ENCODE measurements around the gene UNC13C.

Gene UNC13C

GRCh38 chr15:54575586-54575985 lies 597.3 kb downstream of the UNC13C start:
- no peak for DNase-seq

- no peak for DNase-seq
These were observed 598.2 kb downstream of the UNC13C start for GRCh38 chr15:54576298-54576935.

GRCh38 chr15:54577476-54578250 lies 599.4 kb downstream of the UNC13C start:
- DNase-seq = no peak

- DNase-seq = no peak
These were observed 601.6 kb downstream of the UNC13C start for GRCh38 chr15:54579855-54580254.

GRCh38 chr15:54580643-54581042 lies 602.4 kb downstream of the UNC13C start:
- no peak for DNase-seq

GRCh38 chr15:54582863-54583643 lies 604.8 kb downstream of the UNC13C start:
- DNase-seq = no peak

DNA sequence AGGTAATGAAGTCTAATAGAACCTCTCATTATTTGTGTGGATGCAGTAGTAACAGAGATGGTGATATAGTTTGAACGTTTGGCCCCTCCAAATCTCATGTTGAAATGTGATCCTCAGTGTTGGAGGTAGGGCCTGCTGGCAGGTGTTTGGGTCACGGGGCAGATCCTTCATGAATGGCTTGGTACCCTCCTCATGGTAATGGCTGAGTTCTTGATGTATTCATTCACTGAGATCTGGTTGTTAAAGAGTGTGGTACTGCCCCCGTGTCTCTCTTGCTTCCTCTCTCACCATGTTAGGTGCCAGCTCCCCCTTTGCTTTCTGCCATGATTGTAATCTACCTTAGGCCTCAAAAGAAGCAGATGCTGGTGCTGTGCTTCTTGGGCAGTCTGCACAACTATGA lies 606.8 kb downstream of the UNC13C start:
- no peak for DNase-seq

DNA sequence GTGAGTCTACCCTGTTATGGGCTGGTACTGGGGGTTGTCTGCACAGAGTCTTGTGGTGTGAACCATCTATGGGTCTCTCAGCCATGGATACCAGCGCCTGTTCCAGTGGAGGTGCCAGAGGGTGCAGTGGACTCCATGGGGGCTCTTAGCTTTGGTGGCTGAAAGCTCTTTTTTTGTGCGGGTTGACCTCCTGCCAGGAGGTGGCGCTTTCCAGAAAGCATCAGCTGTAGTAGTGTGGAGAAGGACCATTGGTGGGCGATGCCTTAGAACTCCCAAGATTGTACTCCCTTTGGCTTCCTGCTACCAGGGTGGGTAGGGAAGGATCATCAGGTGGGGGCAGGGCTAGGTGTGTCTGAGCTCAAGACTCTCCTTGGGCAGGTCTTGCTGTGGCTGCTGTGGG lies 615.9 kb downstream of the UNC13C start:
- no peak for DNase-seq

DNA sequence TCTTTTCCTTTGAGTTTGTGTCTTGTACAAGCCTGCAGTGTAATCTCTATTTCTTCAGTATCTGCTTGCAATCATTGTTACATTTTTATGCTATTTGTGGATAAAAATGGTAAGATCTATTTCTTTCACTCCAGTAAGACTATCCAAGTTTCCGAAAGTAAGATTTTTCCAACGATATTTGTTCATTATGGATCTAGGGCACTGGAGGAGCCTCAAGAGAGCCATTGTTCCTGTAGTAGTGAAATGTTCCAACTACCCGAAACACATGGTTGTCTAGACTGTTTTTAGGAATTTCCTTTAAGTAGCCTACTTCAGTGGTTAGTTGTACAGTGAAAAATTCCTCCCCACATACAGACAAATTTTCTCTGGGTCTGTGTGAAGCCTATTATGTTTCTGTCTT lies 621.1 kb downstream of the UNC13C start:
- no peak for DNase-seq

GRCh38 chr15:54605043-54605442 lies 626.8 kb downstream of the UNC13C start:
- DNase-seq = no peak

GRCh38 chr15:54605556-54605955 lies 627.3 kb downstream of the UNC13C start:
- no peak for DNase-seq

GRCh38 chr15:54608876-54609835 lies 630.9 kb downstream of the UNC13C start:
- no peak for DNase-seq

DNA sequence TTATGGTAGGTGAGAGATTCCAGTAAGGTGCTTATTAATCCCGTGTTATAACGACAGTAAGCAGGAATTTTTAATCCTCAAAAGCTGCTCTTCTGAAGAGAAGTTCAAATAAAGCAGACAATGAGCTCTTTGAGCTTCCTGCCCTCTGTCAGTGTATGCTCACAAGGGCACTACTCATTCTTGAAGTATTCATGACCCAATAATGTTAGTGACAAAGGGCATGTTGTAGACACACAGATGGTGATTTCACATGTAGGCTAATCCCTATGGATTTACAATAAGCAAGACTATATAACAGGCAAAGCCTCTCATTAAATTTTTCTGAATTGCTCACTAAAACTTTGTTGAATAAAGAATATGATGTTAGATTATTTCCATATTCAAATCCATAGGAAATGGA lies 639.9 kb downstream of the UNC13C start:
- DNase-seq = no peak

- no peak for DNase-seq
These were observed 640.9 kb downstream of the UNC13C start for GRCh38 chr15:54619180-54619579.

GRCh38 chr15:54620916-54621315 lies 642.7 kb downstream of the UNC13C start:
- DNase-seq = no peak

DNA sequence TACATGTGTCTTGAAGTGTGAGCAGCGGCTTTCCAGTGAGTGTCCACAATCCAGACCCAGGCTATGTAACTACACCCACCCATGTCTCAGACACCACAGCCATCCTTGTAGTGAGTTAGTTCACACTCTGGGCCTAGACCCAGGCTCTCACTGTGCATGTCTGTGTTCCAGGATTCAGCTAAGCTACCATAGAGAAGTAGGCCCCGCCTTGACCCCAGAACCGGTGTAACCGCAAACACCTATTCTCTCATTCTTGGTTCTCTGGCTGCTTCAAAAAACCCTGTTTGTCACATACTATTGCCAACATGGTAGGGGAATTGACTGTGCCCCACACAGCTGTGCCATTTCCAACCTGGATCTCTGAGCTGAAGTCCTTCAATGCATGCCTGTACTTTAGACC lies 657.9 kb downstream of the UNC13C start:
- DNase-seq = no peak

GRCh38 chr15:54638666-54639065 lies 660.4 kb downstream of the UNC13C start:
- DNase-seq = no peak

- no peak for DNase-seq
These were observed 662.6 kb downstream of the UNC13C start for GRCh38 chr15:54640873-54641272.

GRCh38 chr15:54644796-54645195 lies 666.6 kb downstream of the UNC13C start:
- DNase-seq = no peak

DNA sequence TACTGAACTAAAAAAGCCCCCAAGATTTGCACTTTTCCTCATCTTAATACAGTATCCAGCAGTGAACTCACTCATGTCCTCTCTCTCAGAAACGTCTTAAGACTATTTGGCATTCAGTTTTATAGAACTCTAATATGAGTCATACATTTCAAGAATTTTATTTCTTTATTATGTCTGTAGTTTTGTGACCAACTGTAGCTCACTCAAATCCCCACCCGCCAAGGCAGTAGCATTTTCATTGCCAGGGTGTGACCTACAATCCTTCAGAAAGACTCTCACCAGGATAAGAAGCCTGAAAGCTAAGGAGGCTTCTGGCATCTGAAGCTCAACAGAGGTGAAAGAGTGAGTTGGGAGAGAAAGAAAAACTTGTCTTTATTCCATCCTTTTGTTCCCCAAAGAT lies 681.4 kb downstream of the UNC13C start:
- DNase-seq = no peak

DNA sequence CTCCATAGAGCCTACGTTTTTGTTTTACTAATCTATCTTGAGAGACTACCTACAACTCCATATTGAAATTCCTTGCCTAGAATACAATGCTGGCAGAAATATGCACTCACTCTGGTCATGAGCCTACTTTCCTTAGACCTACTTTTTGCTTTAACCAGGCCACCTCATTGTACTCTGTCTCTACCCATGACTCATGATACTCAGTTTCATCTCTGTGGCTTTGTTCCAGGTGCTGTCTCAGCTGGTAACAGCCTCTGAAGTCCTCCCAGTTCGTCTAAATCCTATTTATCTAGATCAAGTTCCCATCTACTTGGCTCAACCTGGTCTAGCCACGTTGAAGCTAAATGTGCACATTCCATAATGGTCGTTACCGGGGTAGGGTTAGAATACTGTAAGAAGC lies 682.1 kb downstream of the UNC13C start:
- no peak for DNase-seq

DNA sequence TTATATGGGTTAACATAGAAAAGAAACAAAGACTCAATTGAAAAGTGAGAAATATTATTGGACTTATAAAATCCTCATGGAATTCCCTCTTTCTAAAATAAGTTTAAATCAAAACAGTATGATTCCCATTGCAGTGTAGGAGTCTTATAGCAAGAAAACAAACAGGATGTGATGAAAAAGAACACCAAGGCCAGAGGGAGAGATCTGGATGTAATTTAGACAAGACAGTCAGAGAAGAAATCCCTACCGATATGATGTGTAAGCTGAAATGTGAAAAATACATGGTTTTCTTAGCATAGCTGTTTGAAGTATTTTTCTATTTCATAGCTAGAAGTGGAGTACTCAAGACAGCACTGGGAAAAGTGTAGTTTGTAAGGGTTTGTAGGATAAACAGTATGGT lies 697.0 kb downstream of the UNC13C start:
- no peak for DNase-seq

DNA sequence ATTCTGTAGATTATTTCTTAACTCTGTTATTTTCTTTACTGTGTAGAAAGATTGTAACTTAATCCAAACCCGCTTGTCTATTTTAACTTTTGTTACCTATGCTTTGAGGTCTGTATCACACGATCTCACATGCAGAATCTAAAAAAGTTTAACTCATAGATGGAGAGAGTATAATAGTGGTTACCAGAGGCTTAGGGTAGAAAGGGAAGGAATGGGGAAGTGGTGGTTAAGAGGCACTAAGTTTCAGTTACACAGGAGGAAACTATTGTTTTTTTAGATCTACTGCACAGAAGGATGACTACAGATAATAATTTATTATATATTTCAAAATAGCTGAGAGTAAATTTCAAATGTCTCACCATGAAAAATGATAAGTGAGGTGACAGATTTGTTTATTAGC lies 703.3 kb downstream of the UNC13C start:
- no peak for DNase-seq
